ENCODE data around the gene LARGE1. TPM values are rescaled to one million over a fixed set of nuclear protein-coding genes. Genes with fewer than 3 reads are reported as not detected.

The LARGE1 gene
- total and polyA plus RNA-seq, 2 of the 13 experiments (the other 11 are each of a cell fraction or from before 2014, with no cell fraction given): 8.4 to 11.0 TPM

DNA sequence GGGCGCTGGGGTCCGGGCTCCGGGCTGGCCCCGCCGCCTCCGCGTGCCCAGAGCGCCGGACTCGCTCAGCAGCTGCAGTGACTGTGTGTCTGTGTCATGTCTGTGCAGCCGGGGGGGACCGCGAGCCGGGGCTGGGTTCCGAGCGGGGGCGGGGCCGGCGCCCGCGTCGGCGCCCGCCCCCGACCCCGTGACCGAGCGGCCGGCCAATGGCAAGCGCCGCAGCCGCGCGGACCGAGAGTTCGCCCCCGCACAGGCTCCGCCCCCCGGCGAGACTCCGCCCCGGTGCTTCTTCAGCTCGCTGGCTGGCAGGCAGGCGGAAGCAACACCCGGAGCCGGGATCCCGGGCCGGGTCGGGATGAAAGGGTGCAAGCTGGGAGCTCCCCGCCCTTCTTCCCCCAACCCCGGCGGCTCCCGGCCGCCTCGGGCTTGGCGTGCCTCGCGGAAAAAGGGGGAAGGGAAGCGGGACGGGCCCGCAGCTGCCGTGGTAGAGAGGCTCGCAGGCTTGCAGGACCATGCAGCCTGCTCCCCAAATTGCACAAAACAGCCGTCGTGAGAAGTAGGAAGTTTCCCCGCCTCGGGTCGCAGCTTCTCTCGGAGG is 750 bp upstream of the LARGE1 start (continued):
- no peak for TF ChIP-seq SP1 (IDR thresholded peaks at IDR 0.05)
- TF ChIP-seq SP1 (CRISPR knock-in tag; IDR thresholded peaks at IDR 0.05): peak; percentile 71
- TF ChIP-seq MZF1 (CRISPR knock-in tag; IDR thresholded peaks at IDR 0.05; ENCODE audit: borderline replicate concordance): no peak
- TF ChIP-seq ZNF431 (CRISPR knock-in tag; IDR thresholded peaks at IDR 0.05; ENCODE audit: borderline replicate concordance, low read depth): no peak
- peak; percentile 81; the same call in 1 of the 2 replicates for TF ChIP-seq MAZ (IDR thresholded peaks at IDR 0.05; ENCODE audit: borderline replicate concordance, low read depth, low read length)
- peak; percentile 75 for TF ChIP-seq MAZ (CRISPR knock-in tag; IDR thresholded peaks at IDR 0.05; ENCODE audit: low read depth)
- TF ChIP-seq GATAD2A (CRISPR knock-in tag; IDR thresholded peaks at IDR 0.05): no peak
- peak; percentile 41; the same call in 1 of the 2 replicates for TF ChIP-seq HOXA5 (CRISPR knock-in tag; IDR thresholded peaks at IDR 0.05)
- TF ChIP-seq WIZ (CRISPR knock-in tag; IDR thresholded peaks at IDR 0.05): no peak
- no peak for TF ChIP-seq ZNF577 (CRISPR knock-in tag; IDR thresholded peaks at IDR 0.05; ENCODE audit: borderline replicate concordance, low read depth)
- no peak for TF ChIP-seq ZNF570 (CRISPR knock-in tag; IDR thresholded peaks at IDR 0.05; ENCODE audit: borderline replicate concordance)
- peak; percentile 62; the same call in 1 of the 2 replicates for TF ChIP-seq TAF1 (CRISPR knock-in tag; IDR thresholded peaks at IDR 0.05)
- no peak for TF ChIP-seq ZNF292 (CRISPR knock-in tag; IDR thresholded peaks at IDR 0.05; ENCODE audit: borderline replicate concordance, low read depth)
- no peak for TF ChIP-seq SMAD9 (CRISPR knock-in tag; IDR thresholded peaks at IDR 0.05)
- TF ChIP-seq SRY (CRISPR knock-in tag; IDR thresholded peaks at IDR 0.05): peak; percentile 30; the same call in 1 of the 2 replicates
- TF ChIP-seq ZNF331 (CRISPR knock-in tag; IDR thresholded peaks at IDR 0.05): no peak; the same call in 1 of the 2 replicates
- TF ChIP-seq TBX2 (CRISPR knock-in tag; IDR thresholded peaks at IDR 0.05; ENCODE audit: borderline replicate concordance): peak; percentile 54; the same call in 1 of the 2 replicates
- no peak for TF ChIP-seq BRD4 (CRISPR knock-in tag; IDR thresholded peaks at IDR 0.05)
- TF ChIP-seq ZFP37 (CRISPR knock-in tag; IDR thresholded peaks at IDR 0.05; ENCODE audit: borderline replicate concordance): no peak
- TF ChIP-seq RAD21 (CRISPR knock-in tag; IDR thresholded peaks at IDR 0.05): peak; percentile 26; the same call in 1 of the 2 replicates
- 0 out of 2 replicates have a peak, but pooled peaks have one; percentile 65 for TF ChIP-seq ZSCAN20 (CRISPR knock-in tag; IDR thresholded peaks at IDR 0.05; ENCODE audit: borderline replicate concordance)
- no peak for TF ChIP-seq CREB1 (IDR thresholded peaks at IDR 0.05)
- TF ChIP-seq CREB1 (CRISPR knock-in tag; IDR thresholded peaks at IDR 0.05): no peak
- 0 out of 2 replicates have a peak, but pooled peaks have one; percentile 38 for TF ChIP-seq ZSCAN12 (CRISPR knock-in tag; IDR thresholded peaks at IDR 0.05)
- TF ChIP-seq MEIS2 (CRISPR knock-in tag; IDR thresholded peaks at IDR 0.05): peak; percentile 24; the same call in 1 of the 2 replicates
- peak; percentile 49; the same call in 1 of the 2 replicates for TF ChIP-seq FOXK1 (CRISPR knock-in tag; IDR thresholded peaks at IDR 0.05; ENCODE audit: borderline replicate concordance, low read depth)
